IPS-NIHi11 (cell line): ENCODE data around the gene HHIPL2.

Experiments
- DNase-seq: peaks from one replicate; pipeline ENCODE4 v3.0.0; 2012; ENCODE audit warnings: mixed read lengths, low spot score

The HHIPL2 gene

GRCh38 chr1:222547944-222548671, at the start of gene HHIPL2:
HHIPL2 (minus strand) TSS chr1:222548104; CDS start chr1:222548044, 60 bp downstream.
- DNase-seq, result no peak

GRCh38 chr1:222596696-222597095, 48.8 kb upstream of the HHIPL2 start:
- no peak for DNase-seq

GRCh38 chr1:222594789-222595188, 46.9 kb upstream of the HHIPL2 start:
- DNase-seq, result no peak

- DNase-seq, result no peak
Observed at GRCh38 chr1:222592171-222592570, 44.3 kb upstream of the HHIPL2 start.

GRCh38 chr1:222589462-222590302, 41.8 kb upstream of the HHIPL2 start, which contains the start of gene TAF1A:
TAF1A (minus strand) TSS chr1:222589933.
- DNase-seq, result peak; percentile 90

- no peak for DNase-seq
Observed at GRCh38 chr1:222588135-222588534, 40.2 kb upstream of the HHIPL2 start.

GRCh38 chr1:222586842-222587241, 38.9 kb upstream of the HHIPL2 start:
- DNase-seq, result no peak

GRCh38 chr1:222583079-222583478, 35.2 kb upstream of the HHIPL2 start:
- DNase-seq, result no peak

- DNase-seq, result no peak
Observed at GRCh38 chr1:222582099-222582774, 34.3 kb upstream of the HHIPL2 start.

GRCh38 chr1:222579316-222579715, 31.4 kb upstream of the HHIPL2 start:
- DNase-seq, result no peak

GRCh38 chr1:222570837-222571236, 22.9 kb upstream of the HHIPL2 start:
- DNase-seq, result no peak

- no peak for DNase-seq
Observed at GRCh38 chr1:222561656-222562055, 13.8 kb upstream of the HHIPL2 start.

GRCh38 chr1:222557574-222557973, 9.7 kb upstream of the HHIPL2 start:
- no peak for DNase-seq

GRCh38 chr1:222557148-222557547, 9.2 kb upstream of the HHIPL2 start:
- no peak for DNase-seq

GRCh38 chr1:222555992-222556615, 8.2 kb upstream of the HHIPL2 start:
- no peak for DNase-seq

GRCh38 chr1:222554177-222554576, 6.3 kb upstream of the HHIPL2 start:
- no peak for DNase-seq

GRCh38 chr1:222552882-222553281, 5.0 kb upstream of the HHIPL2 start:
- DNase-seq, result no peak

- no peak for DNase-seq
Observed at GRCh38 chr1:222547260-222547614, 667 bp downstream of the HHIPL2 start.

GRCh38 chr1:222546548-222547259, 1.2 kb downstream of the HHIPL2 start:
- DNase-seq, result peak; percentile 18

- DNase-seq, result no peak
Observed at GRCh38 chr1:222546091-222546490, 1.8 kb downstream of the HHIPL2 start.

GRCh38 chr1:222543817-222544216, 4.1 kb downstream of the HHIPL2 start:
- DNase-seq, result peak; percentile 51

GRCh38 chr1:222540598-222540995, 7.3 kb downstream of the HHIPL2 start:
- no peak for DNase-seq
